ENCODE results near the gene PRKCH. TPM values are rescaled to one million over a fixed set of nuclear protein-coding genes. Genes with fewer than 3 reads are reported as not detected.

The PRKCH gene
- total and polyA plus RNA-seq, 2 of the 13 experiments (the other 11 are each of a cell fraction or from before 2014, with no cell fraction given), result 0.48 to 1.3 TPM

GRCh38 chr14:61485661-61486060 lies 164.3 kb downstream of the PRKCH start:
- intact Hi-C loops (cut with micrococcal nuclease; ENCODE audit: unreplicated experiment) (no loop called here), in situ Hi-C loops (cut with HindIII; ENCODE audit: extremely low pct_ligation_motif_present, low pct_unique_long_range_greater_than_20kb) (no loop called here)
- Histone ChIP-seq H2AFZ (ENCODE audit: low read length) (no peak overlapping the region), H3K9me3 (ENCODE audit: low read length) (no peaks in the 10 kb centered on the region), H3K9ac (ENCODE audit: insufficient read depth, low read depth, low read length) (no peak overlapping the region), H3K4me2 (ENCODE audit: low read depth, low read length) (no peak overlapping the region), H3K79me2 (ENCODE audit: insufficient read depth, low read length) (no peaks in the 10 kb centered on the region), H3K4me1 (ENCODE audit: insufficient read depth, low read length) (peaks cover 23% of the 10 kb centered on the region), H4K20me1 (ENCODE audit: insufficient read depth, low read length) (no peaks in the 10 kb centered on the region), H3K27me3 (ENCODE audit: control insufficient read depth in 1 of 2, insufficient read depth in 2 of 2, low read length in 2 of 2) (no peaks in the 10 kb centered on the region), H3K27ac (ENCODE audit: extremely low read length, insufficient read depth, low read length) (no peak overlapping the region), H3K4me3 (replicated peaks in 1 of 3; ENCODE audit: insufficient read depth in 1 of 3, low read depth in 2 of 3, low read length in 3 of 3) (no peak overlapping the region), H3K36me3 (replicated peaks in 1 of 2; ENCODE audit: control insufficient read depth in 1 of 2, insufficient read depth in 2 of 2, low read length in 2 of 2) (no peaks in the 10 kb centered on the region)
- no peak for DNase-seq (ENCODE audit: low spot score)
- TF ChIP-seq ZEB1 (IDR thresholded peaks at IDR 0.05; ENCODE audit: insufficient replicate concordance, low read depth) (no peak), CTCF (CRISPR knock-in tag; IDR thresholded peaks at IDR 0.05) (no peak), ZNF713 (CRISPR knock-in tag; IDR thresholded peaks at IDR 0.05) (no peak), HOXA7 (CRISPR knock-in tag; IDR thresholded peaks at IDR 0.05) (no peak), ZSCAN22 (CRISPR knock-in tag; IDR thresholded peaks at IDR 0.05) (no peak), EP300 (IDR thresholded peaks at IDR 0.05; ENCODE audit: low read depth in 2 of 2, low read length in 2 of 2) (no peak), EP300 (CRISPR knock-in tag; IDR thresholded peaks at IDR 0.05; ENCODE audit: borderline replicate concordance) (no peak), PHF21A (CRISPR knock-in tag; IDR thresholded peaks at IDR 0.05) (no peak), HMG20A (CRISPR knock-in tag; IDR thresholded peaks at IDR 0.05; ENCODE audit: borderline replicate concordance) (no peak), SRSF4 (IDR thresholded peaks at IDR 0.05; ENCODE audit: low read depth, low read length, poor library complexity, severe bottlenecking) (no peak), MTA3 (CRISPR knock-in tag; IDR thresholded peaks at IDR 0.05) (no peak), TIGD3 (CRISPR knock-in tag; IDR thresholded peaks at IDR 0.05; ENCODE audit: borderline replicate concordance) (no peak), POLR2AphosphoS2 (IDR thresholded peaks at IDR 0.05; ENCODE audit: low read depth, low read length) (no peak), ZFP36 (IDR thresholded peaks at IDR 0.05; ENCODE audit: borderline replicate concordance, low read depth, low read length, partially characterized antibody) (no peak), THYN1 (CRISPR knock-in tag; IDR thresholded peaks at IDR 0.05; ENCODE audit: borderline replicate concordance, low read depth) (no peak), DNMT1 (CRISPR knock-in tag; IDR thresholded peaks at IDR 0.05) (no peak)
- ChIA-PET POLR2A (no interaction called here), CTCF (ENCODE audit: low intra/inter-chr PET ratio, low total read pairs) (no interaction called here)
- 93% methylated on average over 4 of the region's 4 CpGs for WGBS (ENCODE audit: low lambda C conversion rate)
- FAIRE-seq, result no peak
- ATAC-seq, result no peak
- no TSS peak for BruUV-seq (replicated peaks)
